SIG-M5 (cell line): ENCODE measurements around the gene ALK.

ENCODE experiments used
- DNase-seq: peaks from one replicate; lab custom pipeline; 2025; lab: John Stamatoyannopoulos, UW

ALK gene

DNA sequence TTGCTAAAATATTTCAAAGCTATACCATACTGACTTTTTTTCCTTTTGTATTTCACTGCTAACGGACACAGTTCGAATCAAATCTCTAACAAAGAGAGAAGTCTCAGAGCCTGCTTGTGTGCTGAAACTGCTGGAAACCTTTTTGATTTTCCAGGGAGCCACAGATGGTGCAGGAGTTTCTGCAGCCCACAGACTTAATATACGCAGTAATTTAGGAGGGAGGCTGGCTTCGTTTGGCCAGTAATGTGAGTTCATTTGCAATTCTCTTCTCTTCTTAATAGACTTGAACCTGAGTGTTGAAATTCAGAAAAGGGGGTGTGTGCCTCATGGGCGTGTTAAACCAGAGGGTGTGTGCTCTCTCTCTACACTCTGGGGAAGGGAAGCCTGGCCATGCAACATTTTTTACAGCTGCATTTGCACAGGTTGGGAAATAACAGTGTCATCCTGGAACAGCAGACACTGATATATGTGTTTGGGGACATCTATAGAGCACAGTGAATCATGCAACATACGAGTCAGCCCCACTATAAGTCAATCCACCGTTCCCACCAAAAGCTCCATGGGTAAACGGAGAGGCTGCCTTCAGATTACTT lies 473.2 kb downstream of the ALK start:
- no peak for DNase-seq

DNA sequence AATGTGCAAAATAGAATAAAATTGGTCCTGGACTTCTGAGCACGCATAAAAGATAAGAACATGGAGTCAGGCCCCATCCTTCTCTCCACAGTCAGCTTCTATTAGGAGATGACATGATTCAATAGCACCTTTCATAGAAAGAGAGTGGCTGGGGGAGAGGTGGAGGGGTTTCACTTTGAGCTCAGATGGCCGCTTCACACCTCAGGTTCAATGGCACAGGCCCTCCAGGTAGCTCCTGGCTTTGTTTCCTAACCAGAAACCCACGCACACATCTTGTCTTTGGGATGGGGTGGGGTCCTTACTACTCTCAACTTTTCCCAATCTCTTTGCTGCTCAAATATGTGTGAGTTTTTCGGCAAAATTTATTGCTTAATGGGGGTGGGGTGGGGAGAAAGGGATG lies 473.9 kb downstream of the ALK start:
- no peak for DNase-seq

DNA sequence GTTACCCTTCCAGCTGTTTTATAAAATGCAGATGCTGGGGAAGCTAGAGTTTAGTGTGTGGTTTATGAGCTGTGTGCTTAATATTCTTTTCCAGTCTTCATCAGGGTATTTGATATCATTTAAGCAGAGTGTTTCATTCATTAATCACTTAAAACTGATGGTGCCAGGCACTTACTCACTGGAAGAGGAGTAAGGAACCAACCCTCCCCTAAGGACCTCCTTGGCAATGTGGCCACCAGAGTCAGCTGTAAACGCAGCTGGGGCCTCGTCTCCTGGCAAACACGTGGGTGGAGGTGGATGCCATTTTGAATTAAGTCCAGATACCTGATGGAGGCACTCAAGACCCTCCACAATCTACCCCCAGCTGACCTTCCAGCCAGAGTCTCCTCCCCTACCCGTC lies 474.5 kb downstream of the ALK start:
- no peak for DNase-seq

DNA sequence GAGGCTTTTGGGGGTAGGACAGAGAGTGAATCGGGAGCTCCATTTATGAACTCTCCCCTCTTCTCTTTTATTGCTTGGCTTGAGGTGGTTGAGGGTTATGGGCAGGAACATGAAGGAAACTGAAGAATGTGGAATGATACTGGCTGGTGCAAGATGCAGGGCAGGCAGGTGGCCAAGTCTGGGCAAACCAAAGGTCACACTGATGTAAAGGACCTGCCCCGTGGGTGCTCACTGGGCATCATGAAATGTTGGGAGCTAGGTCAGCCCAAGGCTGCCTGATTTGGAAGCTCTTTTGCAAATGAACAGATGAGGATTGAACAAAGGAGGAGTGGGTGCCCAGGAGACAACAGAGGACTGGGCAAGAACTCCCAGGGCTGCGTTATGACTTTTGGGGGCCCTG lies 477.2 kb downstream of the ALK start:
- DNase-seq, result no peak

DNA sequence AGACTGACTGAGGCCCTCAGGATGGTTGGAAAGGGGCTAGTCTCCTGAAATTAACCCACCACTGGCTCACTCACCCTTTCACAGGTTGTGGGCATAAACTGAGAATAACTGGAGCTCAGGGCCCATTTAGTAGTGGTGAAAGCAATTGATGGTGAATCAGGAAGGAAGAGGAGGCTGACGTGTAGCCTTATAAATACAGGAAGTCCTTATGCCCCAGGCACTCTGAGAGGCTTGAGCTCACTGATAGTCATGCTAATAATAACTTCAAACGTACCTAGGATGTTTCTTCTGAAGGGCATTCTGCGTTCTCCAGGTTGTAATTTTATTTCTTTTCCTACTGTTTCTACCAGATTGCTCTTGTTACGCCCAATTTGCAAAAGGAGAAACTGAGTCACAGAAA lies 477.8 kb downstream of the ALK start:
- DNase-seq, result no peak

DNA sequence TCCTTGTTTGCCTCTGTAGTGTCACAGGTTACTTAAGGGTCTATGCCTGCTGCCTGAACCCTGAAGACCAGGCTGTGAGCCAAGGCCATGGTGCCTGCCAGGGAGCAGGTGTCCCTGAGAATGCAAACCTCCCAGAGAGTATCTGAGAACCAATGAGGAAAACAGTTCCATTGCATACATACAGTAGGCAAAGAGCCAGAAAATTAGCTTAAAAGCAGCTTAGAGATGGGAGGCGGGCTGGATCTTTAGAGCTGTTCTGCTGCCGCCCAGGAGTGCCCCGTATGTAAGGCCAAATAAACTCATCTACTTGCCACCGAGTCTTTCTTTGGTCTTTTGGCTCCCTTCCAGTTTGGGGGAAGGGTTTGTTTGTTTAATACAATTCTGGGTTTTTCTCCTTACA lies 478.2 kb downstream of the ALK start:
- no peak for DNase-seq

DNA sequence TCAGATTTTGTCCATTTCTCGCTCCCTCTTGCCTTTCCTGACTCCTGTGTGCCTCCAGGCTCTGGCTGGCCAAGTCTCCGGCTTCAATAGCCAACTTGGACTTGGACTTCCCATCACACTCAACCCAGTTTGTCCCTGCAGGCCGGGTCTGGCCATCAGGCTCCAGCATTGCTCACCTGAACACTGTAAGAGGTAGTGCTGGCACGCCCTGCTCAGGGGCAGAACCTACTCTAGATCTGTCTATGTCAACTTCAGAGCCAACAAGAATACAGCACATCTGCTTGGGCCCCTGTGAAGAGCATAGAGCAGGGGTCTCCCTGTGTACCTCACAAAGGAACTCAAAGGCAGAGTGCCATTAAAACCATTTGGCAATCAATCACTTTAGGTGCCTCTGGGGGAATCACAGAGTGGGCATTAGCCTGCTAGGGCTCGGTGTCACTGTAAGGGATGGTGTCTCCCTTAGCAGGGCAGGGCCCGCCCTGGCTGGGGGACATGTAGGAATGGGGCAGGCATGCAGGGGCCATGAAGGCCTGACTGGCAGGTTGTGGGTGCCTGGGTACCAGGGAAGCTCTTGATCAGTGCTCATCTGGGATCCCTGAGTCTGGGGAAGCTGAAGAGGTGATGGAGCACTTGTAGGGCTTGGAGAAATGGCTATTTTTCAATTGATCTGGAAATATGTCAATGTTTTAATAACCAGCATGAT lies 480.3 kb downstream of the ALK start:
- no peak for DNase-seq

DNA sequence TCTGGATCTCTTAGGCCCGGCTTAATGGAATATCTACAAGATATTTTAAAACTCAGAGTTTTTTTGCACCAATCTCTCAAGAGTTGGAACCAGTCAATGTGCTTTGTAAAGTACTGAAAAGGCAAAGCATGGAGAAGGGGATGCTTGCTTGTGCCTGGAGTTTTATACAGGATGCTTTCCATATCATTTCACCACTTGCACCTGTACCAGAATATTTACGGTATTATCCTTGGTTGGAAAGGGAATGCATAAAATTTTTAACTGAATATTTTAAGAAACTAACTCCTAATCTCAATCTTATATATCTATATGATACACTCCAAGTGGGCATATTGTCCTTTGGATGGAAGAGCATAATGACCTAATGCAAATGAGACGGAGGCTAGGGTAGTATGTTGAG lies 487.5 kb downstream of the ALK start:
- no peak for DNase-seq

DNA sequence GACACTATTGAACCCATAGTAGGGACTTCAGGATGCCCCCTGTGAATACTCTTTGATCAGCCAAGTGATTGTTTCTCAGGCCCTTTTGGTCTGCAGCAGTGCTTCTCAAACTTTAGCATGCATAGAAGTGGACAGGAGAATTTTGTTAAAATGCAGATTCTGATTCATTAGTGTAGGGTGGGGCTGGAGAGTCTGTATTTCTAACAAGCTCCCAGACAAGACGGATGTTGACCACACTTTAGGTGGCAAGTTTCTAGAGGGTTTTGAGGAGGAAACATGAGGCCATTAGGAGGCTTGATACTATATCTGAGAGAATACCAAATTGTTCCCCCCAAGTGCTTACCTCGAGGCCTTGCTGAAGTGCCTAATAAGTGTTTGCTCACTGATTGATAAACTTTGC lies 488.3 kb downstream of the ALK start:
- no peak for DNase-seq

DNA sequence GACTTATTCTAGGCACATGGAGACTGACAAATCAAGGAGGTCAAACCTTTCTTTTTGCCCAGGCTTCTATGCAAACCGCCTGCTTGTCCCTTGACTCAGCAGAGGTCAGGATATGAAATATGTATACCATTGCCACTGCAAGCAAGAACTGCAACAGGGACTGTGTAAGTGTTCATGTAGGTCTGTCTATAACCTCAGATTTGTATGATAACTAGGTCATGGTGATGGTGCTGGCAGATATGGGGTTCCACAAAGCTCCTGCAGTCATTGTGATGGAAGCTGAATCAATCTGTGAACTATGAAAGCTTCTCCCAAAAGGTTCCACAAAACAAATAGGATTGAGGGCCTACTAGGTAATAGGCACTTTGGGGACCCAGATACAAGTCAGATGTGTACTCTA lies 489.9 kb downstream of the ALK start:
- DNase-seq, result no peak

DNA sequence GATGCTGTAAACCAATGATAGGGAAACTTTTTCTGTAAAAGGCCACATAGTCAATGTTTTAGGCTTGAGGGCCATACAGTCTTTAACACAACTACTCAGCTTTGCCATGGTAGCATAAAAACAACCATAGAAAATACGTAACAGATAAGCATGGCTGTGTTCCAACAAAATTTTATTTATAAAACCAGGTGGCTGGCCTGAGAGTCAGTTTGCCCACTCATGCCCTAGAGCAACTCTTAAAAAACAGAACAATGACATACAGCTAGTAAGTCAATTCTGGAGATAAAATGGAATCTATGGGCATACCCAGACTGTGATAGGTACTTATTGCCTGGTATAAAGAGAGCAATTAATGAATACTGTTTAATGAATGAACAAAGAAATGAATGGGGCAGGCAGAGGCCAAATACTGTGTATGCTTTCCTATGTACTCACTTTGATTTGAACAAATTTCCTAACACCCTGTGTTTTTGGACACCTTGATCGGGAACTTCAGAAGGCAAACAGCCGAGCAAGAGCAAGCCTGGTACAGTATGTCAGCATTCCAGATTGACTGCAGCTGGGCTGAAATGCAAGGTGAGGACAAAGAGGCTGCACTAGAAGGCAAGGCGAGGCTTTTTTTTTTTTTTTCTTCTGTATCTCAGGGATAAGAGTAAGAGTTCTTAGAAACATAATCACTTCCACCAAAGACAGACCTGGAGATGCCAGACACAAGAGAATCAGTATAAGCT lies 490.8 kb downstream of the ALK start:
- DNase-seq, result no peak

DNA sequence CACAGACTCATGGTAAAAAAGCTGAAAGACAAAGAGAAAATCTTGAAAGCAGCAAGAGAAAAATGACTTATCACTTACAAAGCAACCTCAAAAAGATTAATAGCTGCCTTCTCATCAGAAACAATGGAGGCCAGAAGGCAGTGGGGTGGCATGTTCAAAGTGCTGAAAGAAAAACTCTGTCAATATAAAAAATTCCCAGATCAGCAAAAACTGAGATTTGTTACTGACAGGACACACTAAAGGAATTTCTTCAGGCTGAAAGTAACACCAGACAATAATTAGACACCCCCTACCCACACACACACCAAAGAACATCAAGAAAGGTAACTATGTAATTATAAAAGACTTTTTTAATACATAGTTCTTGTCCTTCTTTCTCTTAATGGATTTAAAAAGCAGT lies 495.0 kb downstream of the ALK start:
- DNase-seq, result no peak

DNA sequence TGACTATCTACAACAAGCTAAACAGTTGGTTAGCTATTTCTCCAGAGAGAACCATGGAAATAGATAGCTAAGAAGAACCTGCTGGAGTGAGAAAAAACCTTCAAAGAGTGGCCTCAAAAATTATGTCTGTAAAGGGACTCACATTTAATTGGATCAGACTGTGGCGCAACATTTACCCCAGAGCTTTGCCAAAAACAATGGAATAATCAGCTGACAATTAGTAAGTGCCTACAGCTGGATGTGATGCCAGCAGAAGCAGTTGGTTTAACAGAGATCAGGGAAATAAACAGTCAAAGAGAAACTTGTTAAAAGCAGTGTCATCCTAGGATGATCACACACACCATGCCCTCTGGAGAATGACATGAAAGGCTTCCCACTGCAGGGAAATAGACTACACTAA lies 495.5 kb downstream of the ALK start:
- DNase-seq, result no peak

DNA sequence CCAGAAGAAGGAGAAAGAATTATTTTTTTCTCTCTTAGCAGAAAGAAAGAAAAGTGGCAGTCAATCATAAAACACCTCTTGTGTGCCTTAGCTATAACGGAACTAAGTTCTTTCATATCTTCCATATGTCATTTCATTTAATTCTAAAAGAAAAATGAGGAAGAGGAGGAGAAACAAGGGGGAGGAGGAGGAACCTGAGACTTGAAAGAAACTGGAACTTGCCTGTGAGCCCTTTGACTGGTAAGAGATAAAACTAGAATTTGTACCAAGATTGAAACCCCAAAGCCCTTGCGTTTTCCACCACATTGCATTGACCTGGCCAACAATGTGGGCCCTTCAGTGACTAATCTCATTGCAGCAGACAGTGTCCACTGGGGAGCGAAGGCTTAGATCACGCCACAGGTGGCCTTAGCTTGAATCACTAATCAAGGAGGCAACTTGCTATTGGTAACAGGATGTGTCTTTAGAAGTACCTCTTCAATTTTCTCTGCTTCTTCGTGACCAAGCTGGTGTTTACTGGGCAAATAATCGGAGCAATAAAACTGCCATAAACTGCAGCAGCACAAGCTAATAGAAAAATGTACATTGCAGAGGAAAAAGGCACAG lies 498.2 kb downstream of the ALK start:
- no peak for DNase-seq

DNA sequence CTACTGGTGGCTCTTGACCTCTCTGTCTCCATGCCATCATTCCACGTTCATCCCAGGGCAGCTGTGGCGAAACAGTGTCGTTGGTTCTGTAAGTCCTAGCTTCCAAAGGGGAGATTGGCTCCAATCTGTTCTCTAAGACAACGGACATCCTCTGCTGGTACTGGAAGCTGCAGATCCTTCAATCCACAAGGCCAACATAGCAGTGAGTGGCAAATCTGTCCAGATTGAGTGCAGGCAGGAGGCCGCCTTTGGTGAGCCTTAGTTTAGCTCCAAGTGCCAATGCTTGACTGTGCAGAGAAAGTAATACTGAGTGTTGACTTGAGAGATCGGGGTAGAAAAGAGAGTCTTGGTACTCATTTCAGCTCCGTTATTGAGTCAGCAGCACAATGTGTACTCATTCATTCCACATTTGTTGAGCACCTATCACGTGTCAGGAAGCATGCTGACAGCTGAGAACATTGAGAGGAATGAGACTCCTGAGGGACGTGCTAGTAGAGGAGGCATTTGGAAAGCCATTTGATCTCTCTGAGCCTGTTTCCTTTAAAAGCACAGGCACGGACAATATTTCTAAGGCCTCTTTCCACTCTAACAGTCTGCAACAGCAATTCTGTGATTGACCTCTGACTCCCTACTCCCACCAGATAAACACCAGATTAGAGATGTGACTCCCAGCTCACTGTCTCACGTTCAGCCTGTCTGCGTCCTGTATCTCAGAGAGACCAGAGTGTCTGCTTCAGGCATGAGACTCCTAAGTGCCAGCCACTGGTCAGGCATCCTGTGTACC lies 500.2 kb downstream of the ALK start:
- DNase-seq, result no peak

DNA sequence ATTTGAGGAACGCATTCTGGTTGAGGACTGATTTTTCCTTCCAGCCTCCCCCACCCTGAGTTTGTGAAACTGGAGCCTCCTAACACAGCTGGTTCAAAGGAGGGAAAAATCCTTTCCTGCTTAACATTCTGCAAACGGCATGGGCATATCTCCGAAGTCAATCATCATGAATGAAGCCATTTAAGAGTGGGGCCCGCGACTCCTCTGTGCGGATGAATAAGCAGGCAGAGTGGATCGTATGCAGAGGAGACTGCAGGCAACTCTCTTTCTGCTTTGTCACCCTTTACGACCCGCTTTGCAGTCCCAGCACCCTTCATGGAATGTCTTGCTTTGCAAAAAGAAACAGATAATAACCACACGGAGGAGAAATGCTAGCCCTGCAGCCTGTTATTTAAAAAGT lies 500.9 kb downstream of the ALK start:
- DNase-seq, result no peak

DNA sequence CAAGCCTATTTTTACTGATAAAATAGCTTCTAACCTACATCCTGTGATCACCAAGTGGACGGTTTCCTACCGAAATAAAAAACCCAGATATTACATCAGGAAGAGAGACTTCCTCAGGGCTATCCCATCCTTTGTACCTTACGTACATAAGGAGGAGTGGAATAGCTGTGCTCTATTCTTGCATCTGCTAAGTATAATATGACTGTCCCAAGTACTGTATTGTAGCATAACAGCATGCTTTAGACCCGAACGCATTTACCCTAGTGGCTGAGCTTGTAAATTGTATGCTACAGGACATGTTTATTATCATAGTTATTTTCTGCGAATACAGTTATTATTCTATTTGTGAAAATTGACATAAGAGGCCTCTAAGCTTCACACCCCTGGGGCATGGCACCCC lies 503.8 kb downstream of the ALK start:
- no peak for DNase-seq

DNA sequence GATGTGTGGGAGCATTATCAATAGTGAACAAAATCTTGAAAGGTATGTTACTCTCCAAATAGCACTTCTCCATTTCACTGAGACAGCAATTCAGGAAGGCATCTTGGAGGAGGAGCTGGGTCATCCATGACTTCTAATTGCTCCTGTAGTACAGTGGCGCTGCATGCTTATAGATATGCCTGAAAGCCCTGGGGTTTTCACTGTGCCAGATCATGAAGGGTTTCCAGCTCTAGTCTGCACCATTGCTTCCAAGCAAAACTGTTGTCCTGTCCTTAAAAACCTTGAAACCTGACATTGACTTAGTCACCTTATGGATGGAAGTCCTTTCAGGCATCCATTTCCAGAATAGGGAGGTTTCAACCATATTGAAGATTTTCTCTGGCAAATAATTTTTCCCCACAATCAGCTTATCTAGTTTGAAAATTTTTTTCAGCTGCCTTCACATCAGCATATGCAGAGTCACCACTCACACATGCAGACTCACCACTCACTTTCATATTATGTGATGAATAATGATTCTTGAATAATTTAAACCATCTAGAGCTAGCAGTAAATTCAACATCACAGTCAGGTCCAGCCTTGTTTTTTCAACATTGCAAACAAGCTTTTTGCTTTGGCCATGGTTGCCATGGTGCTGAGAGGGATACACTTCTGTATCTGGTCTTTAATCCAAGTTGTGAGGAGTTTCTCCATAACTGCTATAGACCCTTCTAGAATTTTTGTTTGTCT lies 509.0 kb downstream of the ALK start:
- no peak for DNase-seq

DNA sequence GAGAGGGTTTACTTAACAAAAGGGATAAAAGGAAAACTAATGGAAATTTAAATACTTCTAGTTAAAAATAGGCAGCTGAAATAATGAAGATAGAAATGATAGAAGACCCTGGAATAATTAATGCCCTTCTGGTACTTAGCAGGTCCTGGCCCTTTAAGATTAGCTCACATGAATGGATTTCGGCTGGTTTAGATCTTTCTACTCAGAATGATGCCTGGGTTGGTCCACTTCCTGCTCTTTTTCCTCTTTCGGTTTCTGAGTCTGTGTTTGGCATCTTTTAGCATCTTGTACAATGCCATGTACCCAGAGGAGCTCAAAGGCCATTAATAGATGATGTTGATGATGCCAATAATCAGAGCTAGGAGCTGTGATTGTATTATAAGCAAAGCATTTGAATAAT lies 515.7 kb downstream of the ALK start:
- no peak for DNase-seq

DNA sequence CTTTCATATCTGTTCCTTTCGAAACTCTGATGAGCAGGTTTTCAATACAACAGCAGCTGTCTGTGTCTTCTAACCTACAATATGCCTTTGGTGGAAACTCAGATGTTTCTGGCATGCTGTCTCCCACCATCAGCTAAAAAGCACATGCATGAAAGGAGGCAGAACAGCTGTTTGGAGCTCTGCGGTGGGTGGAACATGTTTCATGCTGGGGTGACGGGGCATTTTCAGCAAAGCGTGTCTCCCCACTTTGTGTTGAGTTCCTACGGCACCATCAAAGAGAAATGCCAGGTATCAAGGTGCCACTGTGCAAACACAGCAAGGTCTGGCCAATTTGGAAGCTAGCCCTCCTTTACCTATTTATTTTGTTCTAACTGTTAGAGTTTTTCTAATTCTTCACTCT lies 516.1 kb downstream of the ALK start:
- DNase-seq, result no peak

DNA sequence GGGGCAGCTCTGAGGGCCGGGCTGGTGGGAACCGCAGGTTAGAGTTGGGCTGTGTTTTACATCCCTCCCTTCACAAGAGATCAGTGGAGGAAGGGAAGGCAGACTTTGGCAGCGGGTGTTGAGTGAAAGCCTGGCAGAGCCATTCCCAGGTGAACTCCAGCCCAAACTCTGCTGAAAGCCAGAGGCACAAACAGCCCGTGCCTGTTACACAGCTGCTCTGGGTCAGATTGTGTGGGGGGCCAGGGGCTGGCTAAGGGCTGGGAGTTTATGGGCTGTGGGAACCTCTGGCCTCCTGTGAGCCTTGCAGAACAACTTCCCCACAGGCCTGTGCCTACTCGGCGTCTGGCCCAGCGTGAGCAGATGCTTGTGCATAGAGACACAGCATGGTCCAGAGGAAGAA lies 519.4 kb downstream of the ALK start:
- DNase-seq, result no peak
